Breast epithelium (tissue), 3 donors: ENCODE measurements around the gene CFAP46.

Source experiments
- POLR2A ChIP-seq: fragments of 450-650 bp; IDR thresholded peaks from one replicate; pipeline ENCODE4 v1.6.1; 2016; ENCODE audit warnings: antibody characterized with exemption, mild to moderate bottlenecking, moderate library complexity
- TF ChIP-seq, protein P1 (sequence below), 3 donors: fragments of 450-650 bp; IDR thresholded peaks; one replicate each; pipeline ENCODE4 v1.5.1; 2016 to 2017; ENCODE audit warnings: antibody characterized with exemption in 3 of 3, mild to moderate bottlenecking in 3 of 3, moderate library complexity in 3 of 3

DNA sequence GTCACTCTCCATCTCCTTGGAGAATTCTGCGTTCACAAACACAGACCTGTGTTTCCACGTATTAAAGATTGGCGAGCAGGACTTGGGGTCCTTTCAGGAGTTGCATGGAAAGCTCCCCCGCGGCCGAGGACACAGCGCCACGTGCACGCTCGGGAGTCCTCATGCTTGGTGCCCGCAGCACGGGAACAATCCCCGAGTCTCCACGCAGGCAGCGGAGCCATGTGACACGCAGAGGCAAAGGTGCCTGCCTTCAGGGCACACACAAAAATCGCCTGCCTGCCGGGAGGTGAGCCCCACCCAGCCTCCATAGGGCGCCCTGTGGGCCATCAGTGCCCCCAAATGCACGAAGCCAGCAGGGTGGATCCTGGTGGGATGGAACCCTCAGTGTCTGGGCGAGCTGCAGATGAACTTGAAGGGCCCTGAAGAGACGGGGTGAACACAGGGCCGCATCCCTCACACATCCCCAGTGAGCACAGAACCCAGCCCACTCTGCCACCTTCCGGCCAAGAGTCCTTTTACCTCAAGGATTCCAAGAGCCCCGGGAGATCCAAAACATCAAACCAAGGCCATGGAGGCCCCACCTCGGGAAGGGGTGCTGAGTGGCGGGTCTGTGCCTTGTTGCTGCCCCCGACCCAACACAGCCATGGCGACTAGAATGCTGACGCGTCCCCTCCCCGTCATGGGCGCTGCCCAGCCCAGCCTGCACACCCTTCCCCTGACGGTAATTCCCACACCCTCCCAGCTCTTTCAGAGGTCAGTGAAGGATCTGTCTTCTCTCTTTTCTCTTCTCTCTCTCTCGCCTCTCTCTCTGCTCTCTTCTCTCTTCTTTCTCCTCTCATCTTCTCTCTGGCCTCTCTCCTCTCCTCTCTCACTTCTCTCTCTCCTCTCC, 55.9 kb downstream of the CFAP46 start:
- TF ChIP-seq, protein P1, sequence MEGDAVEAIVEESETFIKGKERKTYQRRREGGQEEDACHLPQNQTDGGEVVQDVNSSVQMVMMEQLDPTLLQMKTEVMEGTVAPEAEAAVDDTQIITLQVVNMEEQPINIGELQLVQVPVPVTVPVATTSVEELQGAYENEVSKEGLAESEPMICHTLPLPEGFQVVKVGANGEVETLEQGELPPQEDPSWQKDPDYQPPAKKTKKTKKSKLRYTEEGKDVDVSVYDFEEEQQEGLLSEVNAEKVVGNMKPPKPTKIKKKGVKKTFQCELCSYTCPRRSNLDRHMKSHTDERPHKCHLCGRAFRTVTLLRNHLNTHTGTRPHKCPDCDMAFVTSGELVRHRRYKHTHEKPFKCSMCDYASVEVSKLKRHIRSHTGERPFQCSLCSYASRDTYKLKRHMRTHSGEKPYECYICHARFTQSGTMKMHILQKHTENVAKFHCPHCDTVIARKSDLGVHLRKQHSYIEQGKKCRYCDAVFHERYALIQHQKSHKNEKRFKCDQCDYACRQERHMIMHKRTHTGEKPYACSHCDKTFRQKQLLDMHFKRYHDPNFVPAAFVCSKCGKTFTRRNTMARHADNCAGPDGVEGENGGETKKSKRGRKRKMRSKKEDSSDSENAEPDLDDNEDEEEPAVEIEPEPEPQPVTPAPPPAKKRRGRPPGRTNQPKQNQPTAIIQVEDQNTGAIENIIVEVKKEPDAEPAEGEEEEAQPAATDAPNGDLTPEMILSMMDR (IDR thresholded peaks at IDR 0.05): no peak
- TF ChIP-seq POLR2A: no peak
